Measurements from ENCODE around the gene UNC5B.

GRCh38 chr10:71334221-71334791 lies 121.9 kb downstream of the UNC5B start:
- TF ChIP-seq POLR2A (IDR thresholded peaks at IDR 0.05) (no peak), EP300 (IDR thresholded peaks at IDR 0.05) (no peak)

Measured in tibial nerve (tissue), 3 donors.